Kidney tubule cell (primary cell): ENCODE measurements around the gene TGIF2.

Experiments used
- DNase-seq: peaks from one replicate; pipeline ENCODE4 v3.0.0-alpha.2; 2018; ENCODE audit warnings: low spot score

Gene TGIF2

GRCh38 chr20:36573103-36573797 lies at the start of gene TGIF2:
Gene TGIF2 (plus strand): TSS chr20:36573597. CDS start chr20:36578775, 5,178 bp downstream.
- peak; percentile 94 for DNase-seq

GRCh38 chr20:36525620-36526365 lies 47.6 kb upstream of the TGIF2 start:
- DNase-seq: no peak

DNA sequence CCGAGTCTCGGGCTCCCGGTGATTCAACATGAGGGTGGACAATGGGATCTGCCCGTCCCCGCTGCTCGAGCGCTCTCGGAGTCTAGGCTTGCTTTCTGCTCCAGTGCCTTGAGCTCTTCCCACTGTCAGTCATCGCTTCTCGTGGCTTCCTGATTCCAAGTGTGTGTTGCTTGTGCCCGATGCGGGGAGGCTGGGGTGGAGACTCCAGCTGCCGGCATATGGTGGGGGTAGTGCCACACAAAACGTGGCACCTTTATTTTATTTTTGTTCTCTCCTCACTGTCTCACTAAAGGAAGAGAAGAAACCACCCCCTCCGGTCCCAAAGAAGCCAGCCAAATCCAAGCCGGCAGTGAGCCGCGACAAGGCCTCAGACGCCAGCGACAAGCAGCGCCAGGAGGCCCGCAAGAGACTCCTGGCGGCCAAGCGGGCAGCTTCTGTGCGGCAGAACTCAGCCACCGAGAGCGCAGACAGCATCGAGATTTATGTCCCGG lies 46.8 kb upstream of the TGIF2 start:
- no peak for DNase-seq

DNA sequence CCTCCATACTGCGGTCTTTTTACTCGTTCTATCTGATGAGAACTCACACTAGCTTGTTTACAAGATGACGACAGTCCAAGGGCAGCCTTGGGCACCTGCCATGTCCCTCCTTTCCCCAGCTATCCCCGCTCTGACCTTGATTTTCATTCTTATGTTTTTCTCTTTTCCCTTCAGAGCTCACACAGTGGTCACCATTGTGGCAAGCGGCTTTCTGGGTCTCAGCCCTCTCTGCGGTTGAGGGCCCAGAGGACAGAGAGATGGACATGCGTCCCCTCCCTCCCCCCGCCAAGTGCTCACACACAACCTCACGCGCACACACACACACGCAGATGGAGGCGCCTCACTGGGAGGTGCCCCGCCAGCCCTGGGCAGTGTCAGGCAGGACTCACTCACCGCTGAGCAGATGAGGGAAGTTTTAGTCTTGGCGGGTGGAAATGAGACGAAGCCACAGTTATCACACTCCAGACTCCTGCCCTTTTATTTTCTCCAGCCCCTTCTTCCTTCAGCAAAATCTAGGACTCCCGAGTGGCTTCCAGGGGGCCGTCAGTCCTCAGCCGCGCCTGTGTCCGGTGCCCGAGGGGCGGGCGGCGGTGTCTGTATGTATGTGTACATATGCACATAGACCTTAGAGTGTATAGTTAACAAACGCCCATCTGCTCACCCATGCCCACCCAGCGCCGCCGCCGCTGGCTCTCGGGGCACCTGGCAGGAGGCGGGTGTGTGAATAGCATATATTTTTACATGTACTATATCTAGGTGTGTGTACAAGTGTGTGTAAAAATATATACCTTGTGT lies 45.9 kb upstream of the TGIF2 start:
- no peak for DNase-seq

DNA sequence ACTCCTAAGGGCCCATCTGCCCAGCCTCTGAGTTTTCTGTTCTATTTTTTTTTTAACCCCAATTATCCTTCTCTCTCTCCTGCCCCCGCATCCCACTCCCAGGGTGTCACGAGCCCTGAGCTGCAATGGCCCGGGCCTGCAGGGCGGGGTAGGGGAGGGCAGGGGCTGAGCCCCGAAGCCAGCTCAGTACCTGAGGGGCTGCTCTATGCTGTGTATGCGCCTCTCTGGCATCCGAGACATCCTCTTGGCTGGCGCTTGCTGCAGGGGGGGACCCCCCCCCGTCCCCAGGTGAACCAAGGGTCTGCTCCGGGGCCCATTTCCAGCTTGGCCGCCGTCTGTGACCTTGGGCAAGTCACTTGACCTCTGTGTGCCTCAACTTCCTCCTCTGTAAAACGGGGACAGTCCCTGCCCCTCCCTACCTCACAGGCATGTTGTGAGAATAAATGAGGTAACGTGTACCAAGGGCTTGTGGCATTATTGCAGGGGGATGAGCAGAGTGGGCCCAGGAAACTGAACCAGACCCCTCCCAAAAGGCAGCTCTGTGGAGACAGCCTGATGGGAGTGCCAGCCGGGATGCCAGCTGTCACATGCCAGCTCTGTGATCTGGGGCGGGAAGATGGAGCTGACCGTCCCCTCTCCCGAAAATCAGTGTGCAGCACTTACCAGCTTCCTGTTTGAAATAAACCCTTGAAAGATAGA lies 45.1 kb upstream of the TGIF2 start:
- no peak for DNase-seq

- DNase-seq: no peak
Observed at GRCh38 chr20:36528875-36529417, 44.5 kb upstream of the TGIF2 start.

GRCh38 chr20:36532388-36532787 lies 41.0 kb upstream of the TGIF2 start:
- DNase-seq: no peak

DNA sequence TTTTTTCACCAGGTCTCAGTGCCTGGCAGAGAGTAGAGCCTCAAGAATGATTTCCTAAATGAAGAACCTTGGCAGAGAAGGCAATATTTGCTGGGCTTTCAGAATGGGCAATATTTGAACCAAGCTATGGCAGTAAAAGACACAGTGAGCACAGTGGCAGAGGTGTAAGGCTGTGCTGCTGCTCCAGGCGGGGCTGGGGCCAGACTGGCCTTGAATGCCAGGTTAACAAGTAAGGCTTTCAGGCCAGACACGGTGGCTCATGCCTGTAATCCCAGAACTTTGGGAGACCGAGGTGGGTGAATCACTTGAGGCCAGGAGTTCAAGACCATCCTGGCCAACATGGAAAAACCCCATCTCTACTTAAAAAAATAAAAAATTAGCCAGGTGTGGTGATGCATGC lies 40.6 kb upstream of the TGIF2 start:
- peak; percentile 17 for DNase-seq

DNA sequence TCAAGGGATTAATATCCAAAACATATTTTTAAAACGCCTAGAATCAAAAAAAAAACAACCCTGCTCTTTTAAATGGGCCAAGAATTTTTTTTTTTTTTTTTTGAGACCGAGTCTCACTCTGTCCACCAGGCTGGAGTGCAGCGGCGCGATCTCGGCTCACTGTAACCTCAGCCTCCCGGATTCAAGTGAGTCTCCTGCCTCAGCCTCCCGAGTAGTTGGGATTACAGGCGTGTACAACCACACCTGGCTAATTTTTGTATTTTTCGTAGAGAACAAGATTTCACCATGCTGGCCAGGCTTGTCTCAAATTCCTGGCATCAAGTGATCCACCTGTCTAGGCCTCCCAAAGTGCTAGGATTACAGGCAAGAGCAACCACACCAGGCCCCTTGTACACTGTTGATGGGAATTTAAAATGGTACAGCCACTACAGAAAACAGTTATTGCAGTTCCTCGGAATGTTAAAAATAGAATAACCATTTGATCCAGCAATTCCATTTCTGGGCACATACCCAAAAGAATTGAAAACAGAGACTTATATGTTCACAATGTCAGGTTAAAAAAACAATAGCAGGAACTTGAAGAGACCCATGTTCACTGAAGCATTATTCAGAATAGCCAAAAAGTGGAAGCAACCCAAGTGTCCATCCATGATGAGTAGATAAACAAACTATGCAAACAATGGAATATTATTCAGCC lies 35.2 kb upstream of the TGIF2 start:
- DNase-seq: no peak

DNA sequence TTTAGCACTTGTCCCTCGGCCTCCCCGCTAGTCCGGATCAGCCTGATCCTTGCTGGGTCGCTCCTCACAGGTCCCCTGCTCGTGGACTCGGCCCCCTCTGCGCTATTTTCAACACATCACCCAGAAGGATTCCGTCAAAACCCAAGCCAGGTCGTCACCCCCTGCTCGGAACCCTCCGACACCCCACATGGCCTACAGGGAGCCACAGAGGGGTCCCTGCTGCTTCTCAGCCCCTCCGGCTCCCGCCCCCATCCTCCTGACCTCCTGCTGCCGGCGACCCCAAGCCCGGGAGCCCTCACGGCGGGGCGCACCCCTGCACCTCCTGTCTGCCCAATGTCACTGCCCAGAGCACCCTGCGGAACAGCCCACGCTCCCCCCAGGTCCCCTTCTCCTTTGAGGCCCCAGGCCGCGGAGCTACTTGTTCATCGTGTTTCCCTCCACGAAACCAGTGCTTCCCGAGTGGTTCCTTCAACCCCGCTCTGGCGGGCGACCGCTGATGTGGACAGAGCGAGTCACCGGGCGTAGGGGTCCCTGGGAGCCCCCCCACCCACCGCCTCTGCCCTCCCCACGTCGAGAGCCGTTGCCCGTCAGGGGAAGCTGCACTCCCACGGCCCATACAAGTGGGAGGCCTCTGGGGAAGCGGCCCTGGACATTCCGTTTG lies 32.7 kb upstream of the TGIF2 start:
- DNase-seq: no peak

DNA sequence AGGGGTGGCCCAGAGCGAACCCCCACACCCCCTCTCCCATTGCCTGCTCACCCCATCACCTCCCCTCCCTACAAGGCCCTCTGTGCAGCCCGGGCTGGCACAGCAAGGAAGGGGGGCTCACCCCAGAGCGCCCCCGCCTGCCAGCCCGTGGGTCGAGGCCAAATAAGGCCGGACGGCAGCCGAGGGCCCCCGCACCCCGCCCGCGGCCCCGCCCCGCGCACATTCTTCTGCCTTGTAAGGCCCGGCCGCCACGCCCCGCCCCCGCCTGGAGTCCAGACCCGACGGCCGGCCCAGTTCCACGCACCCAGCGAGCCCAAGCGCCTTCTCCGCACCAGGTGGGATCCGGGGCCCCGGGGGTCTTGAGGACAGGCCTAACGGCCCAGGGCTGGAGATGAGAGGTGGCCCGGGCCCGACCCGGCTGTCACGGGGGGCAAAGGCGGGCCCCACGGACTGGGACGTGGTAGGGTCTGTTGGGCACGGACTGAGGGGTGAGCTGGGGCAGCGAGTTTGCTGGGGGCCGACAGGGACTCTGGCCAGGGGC lies 32.1 kb upstream of the TGIF2 start, which contains the start of gene MYL9:
TSS of gene MYL9 (plus strand) at position 293 of the 541 bp plus-strand sequence. CDS start 3,366 bp downstream, outside the sequence.
- peak; percentile 48 for DNase-seq

DNA sequence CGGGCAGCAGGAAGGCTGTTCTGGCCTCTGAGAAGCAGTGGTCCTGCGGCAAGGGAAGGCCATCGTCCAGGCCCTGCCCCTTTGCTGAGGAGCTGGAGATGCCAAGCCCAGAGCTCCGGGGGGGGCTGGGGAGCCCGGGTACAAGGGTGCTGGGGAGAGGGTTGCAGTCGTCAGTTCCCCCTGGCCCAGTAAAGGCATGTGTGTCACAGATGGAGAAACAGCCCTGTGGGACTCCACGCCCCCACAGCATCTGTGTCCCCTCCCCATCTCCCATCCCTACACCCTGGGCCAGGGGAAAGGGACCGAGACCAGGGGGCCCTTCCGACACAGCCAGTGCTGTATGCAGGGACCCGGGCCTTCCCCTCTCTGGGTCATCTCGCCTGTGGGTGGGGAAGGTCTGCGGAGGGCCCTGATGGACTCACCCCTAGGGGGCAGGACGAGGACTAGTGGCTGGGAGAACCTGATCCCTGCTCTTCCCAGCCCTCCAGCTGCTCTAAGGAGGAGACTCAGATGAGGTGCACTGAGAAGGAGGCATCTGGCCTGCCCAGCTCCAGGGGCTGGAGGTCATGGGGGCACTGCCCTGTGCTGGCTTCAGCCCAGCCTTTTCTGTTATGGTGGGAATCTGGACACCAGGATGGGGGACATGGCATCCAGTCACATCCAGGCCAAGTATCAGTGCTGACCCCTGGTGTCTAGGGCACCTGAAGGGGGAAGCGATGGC lies 31.5 kb upstream of the TGIF2 start:
- DNase-seq: peak; percentile 31

GRCh38 chr20:36542516-36543183 lies 30.7 kb upstream of the TGIF2 start:
- DNase-seq: no peak

DNA sequence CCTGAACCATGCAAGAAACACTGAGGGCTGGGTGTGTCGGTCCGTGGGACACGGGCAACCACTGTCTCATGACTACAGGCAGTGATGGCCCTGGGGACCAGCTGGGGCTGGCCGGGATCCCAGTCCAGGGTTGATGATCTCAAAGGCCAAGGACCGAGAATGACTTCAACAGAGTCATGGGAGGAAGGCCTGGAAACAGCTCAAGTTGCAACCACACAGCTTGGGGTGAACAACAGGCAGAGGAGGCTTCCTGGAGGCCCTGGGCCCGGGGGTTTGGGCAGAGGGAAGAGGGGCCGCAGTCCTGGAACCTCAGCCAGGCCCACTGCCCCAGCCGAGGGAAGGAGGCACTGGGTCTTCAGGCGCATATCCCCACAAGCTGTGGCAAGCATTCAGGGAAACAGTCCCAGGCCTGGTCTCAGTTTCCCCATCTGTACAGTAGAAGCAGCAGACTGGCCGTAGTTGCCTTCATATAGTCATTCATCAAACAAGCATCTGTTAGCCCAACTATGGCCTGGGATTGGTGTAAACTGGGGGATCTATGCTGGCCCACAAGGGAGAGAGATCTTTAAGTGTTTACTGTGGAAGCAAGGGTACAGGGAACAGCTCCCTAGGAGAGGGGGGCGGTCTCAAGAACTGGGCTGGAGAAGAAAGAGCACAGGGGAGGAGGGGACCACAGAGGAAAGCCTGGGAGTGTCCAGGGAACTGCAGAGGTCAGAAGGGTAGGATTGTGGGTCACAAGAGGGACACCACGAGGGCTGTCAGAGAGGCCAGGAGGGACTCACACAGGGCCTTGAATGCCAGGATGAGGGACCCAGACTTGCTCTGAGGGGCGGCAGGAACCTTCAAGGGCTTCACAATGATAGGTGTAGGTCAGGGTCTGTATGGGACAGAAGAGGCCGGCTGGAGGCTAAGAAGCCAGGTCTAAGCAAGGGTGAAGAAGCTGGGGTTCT lies 29.9 kb upstream of the TGIF2 start:
- peak; percentile 52 for DNase-seq

- DNase-seq: peak; percentile 51
Observed at GRCh38 chr20:36544134-36545018, 29.0 kb upstream of the TGIF2 start.

DNA sequence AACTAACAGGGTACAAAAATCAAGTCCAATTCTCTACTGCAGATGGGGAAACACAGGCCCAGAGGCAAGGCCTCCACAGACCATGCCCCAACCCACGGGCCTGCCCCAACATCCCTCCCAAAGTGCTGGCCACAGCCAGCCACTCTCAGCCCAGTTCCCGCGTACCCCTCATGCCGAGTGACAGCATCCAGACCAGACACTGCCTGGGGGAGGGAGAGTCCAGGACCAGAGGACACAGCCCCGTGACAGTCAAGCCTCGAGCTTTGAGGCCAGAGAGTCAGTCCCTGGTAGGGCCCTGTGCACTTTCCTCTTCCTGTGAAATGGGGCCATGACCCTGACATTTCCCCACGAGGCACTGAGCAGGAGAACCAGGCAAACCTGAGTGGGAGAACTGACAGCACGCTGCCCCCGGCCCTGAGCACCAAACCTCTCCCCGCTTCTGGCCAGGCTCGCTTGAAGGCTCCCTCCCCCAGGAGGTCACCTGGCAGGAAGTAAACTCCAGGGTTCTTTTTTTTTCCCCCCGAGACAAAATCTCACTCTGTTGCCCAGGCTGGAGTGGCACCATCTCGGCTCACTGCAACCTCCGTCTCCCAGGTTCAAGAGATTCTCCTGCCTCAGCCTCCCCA lies 27.2 kb upstream of the TGIF2 start:
- no peak for DNase-seq
